Measurements from ENCODE around the gene PDE6A. TPM values are rescaled to one million over a fixed set of nuclear protein-coding genes. Genes with fewer than 3 reads are reported as not detected.
"Not testable (repeated sequence)": the region's sequence is repeated elsewhere in the genome, so short reads cannot be mapped to it uniquely, and the experiment has no call there.

PDE6A gene
- total RNA-seq, 1 donor from 2014 or later = 0.25 TPM

DNA sequence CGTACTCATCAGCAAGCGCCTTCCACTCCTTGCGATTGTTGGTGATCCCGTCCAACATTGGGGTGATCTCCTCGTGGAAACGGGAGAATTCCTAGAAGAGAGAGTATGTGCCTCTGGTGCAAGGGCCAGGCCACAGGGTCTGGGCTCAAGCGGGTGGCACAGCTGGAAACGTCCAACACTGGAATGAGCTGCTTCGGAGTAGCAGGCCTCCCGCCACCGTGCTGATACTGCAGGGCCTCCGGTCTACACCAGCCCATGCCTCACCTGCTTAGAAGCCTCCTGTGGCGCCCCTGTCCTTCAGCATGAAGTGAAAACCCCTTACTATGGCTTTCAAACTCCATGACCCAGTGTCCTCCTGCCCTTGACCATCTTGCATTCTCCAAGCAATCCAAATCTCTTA, 81.4 kb downstream of the PDE6A start:
- TF ChIP-seq, protein P1, sequence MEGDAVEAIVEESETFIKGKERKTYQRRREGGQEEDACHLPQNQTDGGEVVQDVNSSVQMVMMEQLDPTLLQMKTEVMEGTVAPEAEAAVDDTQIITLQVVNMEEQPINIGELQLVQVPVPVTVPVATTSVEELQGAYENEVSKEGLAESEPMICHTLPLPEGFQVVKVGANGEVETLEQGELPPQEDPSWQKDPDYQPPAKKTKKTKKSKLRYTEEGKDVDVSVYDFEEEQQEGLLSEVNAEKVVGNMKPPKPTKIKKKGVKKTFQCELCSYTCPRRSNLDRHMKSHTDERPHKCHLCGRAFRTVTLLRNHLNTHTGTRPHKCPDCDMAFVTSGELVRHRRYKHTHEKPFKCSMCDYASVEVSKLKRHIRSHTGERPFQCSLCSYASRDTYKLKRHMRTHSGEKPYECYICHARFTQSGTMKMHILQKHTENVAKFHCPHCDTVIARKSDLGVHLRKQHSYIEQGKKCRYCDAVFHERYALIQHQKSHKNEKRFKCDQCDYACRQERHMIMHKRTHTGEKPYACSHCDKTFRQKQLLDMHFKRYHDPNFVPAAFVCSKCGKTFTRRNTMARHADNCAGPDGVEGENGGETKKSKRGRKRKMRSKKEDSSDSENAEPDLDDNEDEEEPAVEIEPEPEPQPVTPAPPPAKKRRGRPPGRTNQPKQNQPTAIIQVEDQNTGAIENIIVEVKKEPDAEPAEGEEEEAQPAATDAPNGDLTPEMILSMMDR (IDR thresholded peaks at IDR 0.05) = no peak
- TF ChIP-seq POLR2AphosphoS5 (IDR thresholded peaks at IDR 0.05; ENCODE audit: insufficient read depth in 1 of 2, low read depth in 1 of 2) (no peak), POLR2A (IDR thresholded peaks at IDR 0.05) (no peak)
- H3K4me3 ChIP-seq = no peak overlapping the region
- no peaks in the 10 kb centered on the region for H3K4me1 ChIP-seq
- no peak for DNase-seq (ENCODE audit: extremely low spot score in 2 of 2)
- H3K36me3 ChIP-seq = no peaks in the 10 kb centered on the region
- H3K27me3 ChIP-seq = no peaks in the 10 kb centered on the region
- no peak overlapping the region for H3K27ac ChIP-seq
- no peaks in the 10 kb centered on the region for H3K9me3 ChIP-seq
- intact Hi-C loops (cut with DNase I) = no loop called here

DNA sequence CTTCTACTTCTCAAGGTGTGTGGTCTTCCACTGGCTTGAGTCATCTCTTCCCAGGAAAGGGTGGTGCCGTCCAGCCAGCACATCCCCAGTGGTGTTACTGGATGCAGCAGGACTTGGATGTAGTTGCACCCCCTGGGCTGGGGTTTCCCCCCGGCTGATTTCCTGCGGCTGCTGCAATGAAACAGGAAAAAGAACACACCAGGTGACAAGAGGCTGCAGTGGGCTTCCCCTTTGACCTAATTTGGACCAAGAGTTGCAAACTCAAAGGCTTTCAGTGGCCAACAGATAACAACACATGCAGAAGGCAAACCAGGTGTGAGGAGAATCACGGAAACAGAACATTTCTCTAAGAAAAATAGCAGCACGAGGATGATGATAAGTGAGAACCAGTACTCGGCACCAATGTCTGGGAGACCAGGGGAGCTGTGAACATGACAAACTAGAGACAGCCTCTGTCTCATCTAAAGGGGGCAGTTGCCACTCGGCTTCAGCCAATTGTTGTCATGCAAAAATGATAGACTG, 83.7 kb downstream of the PDE6A start:
- Histone ChIP-seq H3K27ac (no peak overlapping the region), H3K9me3 (no peaks in the 10 kb centered on the region), H3K27me3 (no peaks in the 10 kb centered on the region), H3K36me3 (no peaks in the 10 kb centered on the region), H3K4me3 (no peak overlapping the region), H3K4me1 (no peaks in the 10 kb centered on the region)
- no peak for TF ChIP-seq POLR2AphosphoS5 (IDR thresholded peaks at IDR 0.05; ENCODE audit: insufficient read depth in 1 of 2, low read depth in 1 of 2)
- TF ChIP-seq, protein P1 (IDR thresholded peaks at IDR 0.05) = no peak
- TF ChIP-seq POLR2A (IDR thresholded peaks at IDR 0.05) = no peak
- DNase-seq (ENCODE audit: extremely low spot score in 2 of 2) = no peak
- intact Hi-C loops (cut with DNase I) = no loop called here

DNA sequence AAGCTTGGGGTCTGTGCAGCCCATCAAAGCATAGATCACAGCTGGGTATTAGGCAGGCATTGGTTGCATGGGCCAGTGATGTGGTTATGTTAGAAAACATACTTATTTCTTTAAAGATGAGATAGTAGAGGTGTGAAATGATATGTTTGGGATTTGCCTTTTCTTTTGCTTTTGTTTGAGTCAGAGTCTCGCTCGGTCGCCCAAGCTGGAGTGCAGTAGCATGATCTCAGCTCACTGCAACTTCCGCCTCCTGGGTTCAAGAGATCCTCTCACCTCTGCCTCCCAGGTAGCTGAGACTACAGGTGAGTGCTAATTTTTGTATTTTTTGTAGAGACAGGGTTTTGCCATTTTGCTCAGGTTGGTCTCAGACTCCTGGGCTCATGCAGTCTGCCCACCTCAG, 84.8 kb downstream of the PDE6A start:
- Histone ChIP-seq H3K4me3 (no peak overlapping the region), H3K27ac (no peak overlapping the region), H3K27me3 (no peaks in the 10 kb centered on the region), H3K36me3 (no peaks in the 10 kb centered on the region), H3K9me3 (no peaks in the 10 kb centered on the region), H3K4me1 (no peaks in the 10 kb centered on the region)
- no peak for TF ChIP-seq POLR2A (IDR thresholded peaks at IDR 0.05)
- TF ChIP-seq, protein P1 (IDR thresholded peaks at IDR 0.05) = no peak
- no peak for TF ChIP-seq POLR2AphosphoS5 (IDR thresholded peaks at IDR 0.05; ENCODE audit: insufficient read depth in 1 of 2, low read depth in 1 of 2)
- intact Hi-C loops (cut with DNase I) = no loop called here
- no peak for DNase-seq (ENCODE audit: extremely low spot score in 2 of 2)

DNA sequence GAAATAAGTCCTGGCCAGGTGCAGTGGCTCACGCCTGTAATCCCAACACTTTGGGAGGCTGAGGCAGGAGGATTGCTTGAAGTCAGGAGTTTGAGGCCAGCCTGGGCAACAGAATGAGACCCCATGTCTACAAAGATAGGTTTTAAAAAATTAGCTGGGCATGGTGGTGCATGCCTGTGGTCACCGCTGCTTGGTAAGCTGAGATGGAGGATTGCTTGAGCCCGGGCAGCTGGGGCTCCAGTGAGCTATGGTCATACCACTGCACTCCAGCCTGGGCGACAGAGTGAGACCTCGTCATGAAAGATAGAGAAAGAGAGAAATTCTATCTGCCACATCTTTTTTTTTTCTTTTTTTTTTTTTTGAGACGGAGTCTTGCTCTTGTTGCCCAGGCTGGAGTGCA, 86.1 kb downstream of the PDE6A start:
- intact Hi-C loops (cut with DNase I); H3K4me3 ChIP-seq; H3K9me3 ChIP-seq; DNase-seq (ENCODE audit: extremely low spot score in 2 of 2); H3K27ac ChIP-seq; H3K27me3 ChIP-seq; H3K36me3 ChIP-seq; H3K4me1 ChIP-seq: not testable (repeated sequence)

DNA sequence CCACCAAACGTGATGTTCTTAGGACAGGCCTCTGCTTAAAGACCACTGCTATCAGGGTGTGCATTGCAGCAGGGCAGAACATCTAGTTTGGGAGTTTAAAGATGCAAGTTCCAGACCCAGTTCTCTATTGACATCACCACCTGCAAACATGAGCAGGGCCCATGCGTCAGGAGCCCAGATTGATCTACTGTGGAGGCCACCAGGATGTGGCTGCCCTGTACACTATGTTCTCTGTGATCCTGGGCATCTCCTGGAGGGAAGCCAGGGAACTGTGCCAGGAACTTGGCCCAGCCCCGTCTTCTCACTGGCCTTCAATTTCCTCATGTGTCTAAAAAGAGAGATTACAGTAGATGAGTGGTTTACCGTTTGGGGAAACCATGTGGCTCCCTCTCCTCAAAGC, 87.1 kb downstream of the PDE6A start:
- Histone ChIP-seq H3K27me3 (no peaks in the 10 kb centered on the region), H3K4me3 (no peak overlapping the region), H3K27ac (no peak overlapping the region), H3K9me3 (no peaks in the 10 kb centered on the region), H3K36me3 (no peaks in the 10 kb centered on the region), H3K4me1 (peaks cover 7% of the 10 kb centered on the region)
- no peak for DNase-seq (ENCODE audit: extremely low spot score in 2 of 2)
- TF ChIP-seq POLR2A (IDR thresholded peaks at IDR 0.05) (no peak), POLR2AphosphoS5 (IDR thresholded peaks at IDR 0.05; ENCODE audit: insufficient read depth in 1 of 2, low read depth in 1 of 2) (no peak)
- intact Hi-C loops (cut with DNase I) = no loop called here

DNA sequence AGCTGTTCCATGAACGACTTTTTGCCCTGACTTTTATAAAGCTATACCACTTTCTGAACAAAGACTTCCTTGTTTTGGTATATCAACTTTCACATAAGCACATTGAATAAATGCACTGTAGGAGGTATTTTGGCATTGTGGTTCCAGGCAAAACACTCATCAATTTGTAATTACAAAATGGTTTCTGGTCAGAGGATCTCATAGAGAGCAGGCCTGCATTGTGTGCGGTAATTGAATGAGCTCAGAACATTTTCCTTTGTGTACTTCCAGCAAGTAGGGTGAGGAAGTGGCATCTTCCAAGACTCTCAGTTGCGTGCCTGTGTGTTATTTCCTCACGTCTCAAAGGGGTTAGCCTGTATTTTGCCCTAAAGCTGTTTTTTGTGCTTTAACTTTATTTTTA, 89.2 kb downstream of the PDE6A start:
- Histone ChIP-seq H3K27ac (no peak overlapping the region), H3K4me1 (peaks cover 7% of the 10 kb centered on the region), H3K27me3 (no peaks in the 10 kb centered on the region), H3K9me3 (no peaks in the 10 kb centered on the region), H3K4me3 (no peak overlapping the region), H3K36me3 (no peaks in the 10 kb centered on the region)
- DNase-seq (ENCODE audit: extremely low spot score in 2 of 2) = no peak
- intact Hi-C loops (cut with DNase I) = no loop called here
- TF ChIP-seq, protein P1 (IDR thresholded peaks at IDR 0.05) = no peak
